Measurements from ENCODE around the gene VPS33B.

Gene VPS33B

DNA sequence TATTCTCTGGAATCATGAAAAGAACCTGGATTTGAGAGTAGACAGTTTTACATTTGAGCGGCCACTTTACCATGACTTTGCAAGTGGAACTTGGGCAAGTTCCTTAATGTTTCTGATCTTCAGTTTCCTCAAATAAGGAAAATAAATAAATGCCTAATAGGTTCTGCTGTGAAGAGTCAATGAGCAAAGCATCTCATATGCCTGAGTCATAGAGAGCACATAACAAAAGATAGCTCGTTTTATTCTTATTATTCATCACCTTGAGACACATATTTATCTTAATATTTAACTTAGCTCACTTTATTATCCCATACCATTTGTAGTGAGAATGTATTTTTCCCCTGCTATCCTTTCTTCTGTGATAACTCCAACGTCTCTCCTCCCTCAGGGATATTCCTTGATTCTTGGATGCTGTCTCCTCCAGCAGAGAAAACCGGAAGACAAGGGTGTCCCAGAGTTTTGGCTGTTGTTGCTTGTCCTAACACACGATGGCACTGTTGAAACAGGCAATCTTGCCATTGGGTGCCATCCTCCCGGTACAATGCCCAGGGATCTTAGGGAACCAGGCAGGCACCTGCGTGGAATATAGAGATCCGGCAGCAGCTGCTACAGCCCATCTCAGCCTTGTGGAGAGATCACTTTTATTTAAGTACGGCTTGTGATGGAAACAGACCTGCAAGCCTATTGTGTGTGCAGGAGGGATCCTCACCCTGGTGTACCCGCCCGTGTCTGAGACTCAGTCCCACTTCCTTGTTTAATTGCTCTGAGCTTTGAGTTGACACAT, 33.3 kb upstream of the VPS33B start (continued):
- TF ChIP-seq ZNF654 (tag by site-specific recombination; IDR thresholded peaks at IDR 0.05; ENCODE audit: low read depth) (peak; percentile 75), ZBTB48 (tag by site-specific recombination; IDR thresholded peaks at IDR 0.05) (peak; percentile 97), ZNF350 (tag by site-specific recombination; IDR thresholded peaks at IDR 0.05) (no peak), ZNF292 (tag by site-specific recombination; IDR thresholded peaks at IDR 0.05; ENCODE audit: borderline replicate concordance, low read depth) (no peak), ZSCAN23 (tag by site-specific recombination; IDR thresholded peaks at IDR 0.05) (no peak), ZNF146 (tag by site-specific recombination; IDR thresholded peaks at IDR 0.05) (no peak), ZNF37A (tag by site-specific recombination; IDR thresholded peaks at IDR 0.05) (no peak), ZNF660 (tag by site-specific recombination; IDR thresholded peaks at IDR 0.05) (0 out of 2 replicates have a peak, but pooled peaks have one; percentile 29), ZNF311 (tag by site-specific recombination; IDR thresholded peaks at IDR 0.05; ENCODE audit: borderline replicate concordance) (no peak), OVOL3 (tag by site-specific recombination; IDR thresholded peaks at IDR 0.05) (no peak), ZNF843 (tag by site-specific recombination; IDR thresholded peaks at IDR 0.05) (no peak), ZBTB17 (tag by site-specific recombination; IDR thresholded peaks at IDR 0.05) (peak; percentile 80), SALL2 (tag by site-specific recombination; IDR thresholded peaks at IDR 0.05; ENCODE audit: borderline replicate concordance) (no peak)
- TF ChIP-seq, protein P1, sequence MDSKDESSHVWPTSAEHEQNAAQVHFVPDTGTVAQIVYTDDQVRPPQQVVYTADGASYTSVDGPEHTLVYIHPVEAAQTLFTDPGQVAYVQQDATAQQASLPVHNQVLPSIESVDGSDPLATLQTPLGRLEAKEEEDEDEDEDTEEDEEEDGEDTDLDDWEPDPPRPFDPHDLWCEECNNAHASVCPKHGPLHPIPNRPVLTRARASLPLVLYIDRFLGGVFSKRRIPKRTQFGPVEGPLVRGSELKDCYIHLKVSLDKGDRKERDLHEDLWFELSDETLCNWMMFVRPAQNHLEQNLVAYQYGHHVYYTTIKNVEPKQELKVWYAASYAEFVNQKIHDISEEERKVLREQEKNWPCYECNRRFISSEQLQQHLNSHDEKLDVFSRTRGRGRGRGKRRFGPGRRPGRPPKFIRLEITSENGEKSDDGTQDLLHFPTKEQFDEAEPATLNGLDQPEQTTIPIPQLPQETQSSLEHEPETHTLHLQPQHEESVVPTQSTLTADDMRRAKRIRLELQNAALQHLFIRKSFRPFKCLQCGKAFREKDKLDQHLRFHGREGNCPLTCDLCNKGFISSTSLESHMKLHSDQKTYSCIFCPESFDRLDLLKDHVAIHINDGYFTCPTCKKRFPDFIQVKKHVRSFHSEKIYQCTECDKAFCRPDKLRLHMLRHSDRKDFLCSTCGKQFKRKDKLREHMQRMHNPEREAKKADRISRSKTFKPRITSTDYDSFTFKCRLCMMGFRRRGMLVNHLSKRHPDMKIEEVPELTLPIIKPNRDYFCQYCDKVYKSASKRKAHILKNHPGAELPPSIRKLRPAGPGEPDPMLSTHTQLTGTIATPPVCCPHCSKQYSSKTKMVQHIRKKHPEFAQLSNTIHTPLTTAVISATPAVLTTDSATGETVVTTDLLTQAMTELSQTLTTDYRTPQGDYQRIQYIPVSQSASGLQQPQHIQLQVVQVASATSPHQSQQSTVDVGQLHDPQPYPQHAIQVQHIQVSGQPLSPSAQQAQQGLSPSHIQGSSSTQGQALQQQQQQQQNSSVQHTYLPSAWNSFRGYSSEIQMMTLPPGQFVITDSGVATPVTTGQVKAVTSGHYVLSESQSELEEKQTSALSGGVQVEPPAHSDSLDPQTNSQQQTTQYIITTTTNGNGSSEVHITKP (tag by site-specific recombination; IDR thresholded peaks at IDR 0.05) = no peak
- TF ChIP-seq, protein P2, sequence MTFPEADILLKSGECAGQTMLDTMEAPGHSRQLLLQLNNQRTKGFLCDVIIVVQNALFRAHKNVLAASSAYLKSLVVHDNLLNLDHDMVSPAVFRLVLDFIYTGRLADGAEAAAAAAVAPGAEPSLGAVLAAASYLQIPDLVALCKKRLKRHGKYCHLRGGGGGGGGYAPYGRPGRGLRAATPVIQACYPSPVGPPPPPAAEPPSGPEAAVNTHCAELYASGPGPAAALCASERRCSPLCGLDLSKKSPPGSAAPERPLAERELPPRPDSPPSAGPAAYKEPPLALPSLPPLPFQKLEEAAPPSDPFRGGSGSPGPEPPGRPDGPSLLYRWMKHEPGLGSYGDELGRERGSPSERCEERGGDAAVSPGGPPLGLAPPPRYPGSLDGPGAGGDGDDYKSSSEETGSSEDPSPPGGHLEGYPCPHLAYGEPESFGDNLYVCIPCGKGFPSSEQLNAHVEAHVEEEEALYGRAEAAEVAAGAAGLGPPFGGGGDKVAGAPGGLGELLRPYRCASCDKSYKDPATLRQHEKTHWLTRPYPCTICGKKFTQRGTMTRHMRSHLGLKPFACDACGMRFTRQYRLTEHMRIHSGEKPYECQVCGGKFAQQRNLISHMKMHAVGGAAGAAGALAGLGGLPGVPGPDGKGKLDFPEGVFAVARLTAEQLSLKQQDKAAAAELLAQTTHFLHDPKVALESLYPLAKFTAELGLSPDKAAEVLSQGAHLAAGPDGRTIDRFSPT (tag by site-specific recombination; IDR thresholded peaks at IDR 0.05) = peak; percentile 62; the same call in 1 of the 2 replicates
- TF ChIP-seq, protein P3, sequence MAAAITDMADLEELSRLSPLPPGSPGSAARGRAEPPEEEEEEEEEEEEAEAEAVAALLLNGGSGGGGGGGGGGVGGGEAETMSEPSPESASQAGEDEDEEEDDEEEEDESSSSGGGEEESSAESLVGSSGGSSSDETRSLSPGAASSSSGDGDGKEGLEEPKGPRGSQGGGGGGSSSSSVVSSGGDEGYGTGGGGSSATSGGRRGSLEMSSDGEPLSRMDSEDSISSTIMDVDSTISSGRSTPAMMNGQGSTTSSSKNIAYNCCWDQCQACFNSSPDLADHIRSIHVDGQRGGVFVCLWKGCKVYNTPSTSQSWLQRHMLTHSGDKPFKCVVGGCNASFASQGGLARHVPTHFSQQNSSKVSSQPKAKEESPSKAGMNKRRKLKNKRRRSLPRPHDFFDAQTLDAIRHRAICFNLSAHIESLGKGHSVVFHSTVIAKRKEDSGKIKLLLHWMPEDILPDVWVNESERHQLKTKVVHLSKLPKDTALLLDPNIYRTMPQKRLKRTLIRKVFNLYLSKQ (tag by site-specific recombination; IDR thresholded peaks at IDR 0.05; ENCODE audit: borderline replicate concordance) = no peak
- TF ChIP-seq, protein P4, sequence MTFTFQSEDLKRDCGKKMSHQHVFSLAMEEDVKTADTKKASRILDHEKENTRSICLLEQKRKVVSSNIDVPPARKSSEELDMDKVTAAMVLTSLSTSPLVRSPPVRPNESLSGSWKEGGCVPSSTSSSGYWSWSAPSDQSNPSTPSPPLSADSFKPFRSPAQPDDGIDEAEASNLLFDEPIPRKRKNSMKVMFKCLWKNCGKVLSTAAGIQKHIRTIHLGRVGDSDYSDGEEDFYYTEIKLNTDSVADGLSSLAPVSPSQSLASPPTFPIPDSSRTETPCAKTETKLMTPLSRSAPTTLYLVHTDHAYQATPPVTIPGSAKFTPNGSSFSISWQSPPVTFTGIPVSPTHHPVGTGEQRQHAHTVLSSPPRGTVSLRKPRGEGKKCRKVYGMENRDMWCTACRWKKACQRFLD (tag by site-specific recombination; IDR thresholded peaks at IDR 0.05) = no peak
- TF ChIP-seq, protein P5, sequence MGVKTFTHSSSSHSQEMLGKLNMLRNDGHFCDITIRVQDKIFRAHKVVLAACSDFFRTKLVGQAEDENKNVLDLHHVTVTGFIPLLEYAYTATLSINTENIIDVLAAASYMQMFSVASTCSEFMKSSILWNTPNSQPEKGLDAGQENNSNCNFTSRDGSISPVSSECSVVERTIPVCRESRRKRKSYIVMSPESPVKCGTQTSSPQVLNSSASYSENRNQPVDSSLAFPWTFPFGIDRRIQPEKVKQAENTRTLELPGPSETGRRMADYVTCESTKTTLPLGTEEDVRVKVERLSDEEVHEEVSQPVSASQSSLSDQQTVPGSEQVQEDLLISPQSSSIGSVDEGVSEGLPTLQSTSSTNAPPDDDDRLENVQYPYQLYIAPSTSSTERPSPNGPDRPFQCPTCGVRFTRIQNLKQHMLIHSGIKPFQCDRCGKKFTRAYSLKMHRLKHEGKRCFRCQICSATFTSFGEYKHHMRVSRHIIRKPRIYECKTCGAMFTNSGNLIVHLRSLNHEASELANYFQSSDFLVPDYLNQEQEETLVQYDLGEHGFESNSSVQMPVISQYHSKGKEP (tag by site-specific recombination; IDR thresholded peaks at IDR 0.05) = no peak
- TF ChIP-seq, protein P6, sequence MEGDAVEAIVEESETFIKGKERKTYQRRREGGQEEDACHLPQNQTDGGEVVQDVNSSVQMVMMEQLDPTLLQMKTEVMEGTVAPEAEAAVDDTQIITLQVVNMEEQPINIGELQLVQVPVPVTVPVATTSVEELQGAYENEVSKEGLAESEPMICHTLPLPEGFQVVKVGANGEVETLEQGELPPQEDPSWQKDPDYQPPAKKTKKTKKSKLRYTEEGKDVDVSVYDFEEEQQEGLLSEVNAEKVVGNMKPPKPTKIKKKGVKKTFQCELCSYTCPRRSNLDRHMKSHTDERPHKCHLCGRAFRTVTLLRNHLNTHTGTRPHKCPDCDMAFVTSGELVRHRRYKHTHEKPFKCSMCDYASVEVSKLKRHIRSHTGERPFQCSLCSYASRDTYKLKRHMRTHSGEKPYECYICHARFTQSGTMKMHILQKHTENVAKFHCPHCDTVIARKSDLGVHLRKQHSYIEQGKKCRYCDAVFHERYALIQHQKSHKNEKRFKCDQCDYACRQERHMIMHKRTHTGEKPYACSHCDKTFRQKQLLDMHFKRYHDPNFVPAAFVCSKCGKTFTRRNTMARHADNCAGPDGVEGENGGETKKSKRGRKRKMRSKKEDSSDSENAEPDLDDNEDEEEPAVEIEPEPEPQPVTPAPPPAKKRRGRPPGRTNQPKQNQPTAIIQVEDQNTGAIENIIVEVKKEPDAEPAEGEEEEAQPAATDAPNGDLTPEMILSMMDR (tag by site-specific recombination; IDR thresholded peaks at IDR 0.05) = peak; percentile 80
- TF ChIP-seq, protein P7, sequence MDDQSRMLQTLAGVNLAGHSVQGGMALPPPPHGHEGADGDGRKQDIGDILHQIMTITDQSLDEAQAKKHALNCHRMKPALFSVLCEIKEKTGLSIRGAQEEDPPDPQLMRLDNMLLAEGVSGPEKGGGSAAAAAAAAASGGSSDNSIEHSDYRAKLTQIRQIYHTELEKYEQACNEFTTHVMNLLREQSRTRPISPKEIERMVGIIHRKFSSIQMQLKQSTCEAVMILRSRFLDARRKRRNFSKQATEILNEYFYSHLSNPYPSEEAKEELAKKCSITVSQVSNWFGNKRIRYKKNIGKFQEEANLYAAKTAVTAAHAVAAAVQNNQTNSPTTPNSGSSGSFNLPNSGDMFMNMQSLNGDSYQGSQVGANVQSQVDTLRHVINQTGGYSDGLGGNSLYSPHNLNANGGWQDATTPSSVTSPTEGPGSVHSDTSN (CRISPR knock-in tag; IDR thresholded peaks at IDR 0.05) = no peak
- TF ChIP-seq, protein P8, sequence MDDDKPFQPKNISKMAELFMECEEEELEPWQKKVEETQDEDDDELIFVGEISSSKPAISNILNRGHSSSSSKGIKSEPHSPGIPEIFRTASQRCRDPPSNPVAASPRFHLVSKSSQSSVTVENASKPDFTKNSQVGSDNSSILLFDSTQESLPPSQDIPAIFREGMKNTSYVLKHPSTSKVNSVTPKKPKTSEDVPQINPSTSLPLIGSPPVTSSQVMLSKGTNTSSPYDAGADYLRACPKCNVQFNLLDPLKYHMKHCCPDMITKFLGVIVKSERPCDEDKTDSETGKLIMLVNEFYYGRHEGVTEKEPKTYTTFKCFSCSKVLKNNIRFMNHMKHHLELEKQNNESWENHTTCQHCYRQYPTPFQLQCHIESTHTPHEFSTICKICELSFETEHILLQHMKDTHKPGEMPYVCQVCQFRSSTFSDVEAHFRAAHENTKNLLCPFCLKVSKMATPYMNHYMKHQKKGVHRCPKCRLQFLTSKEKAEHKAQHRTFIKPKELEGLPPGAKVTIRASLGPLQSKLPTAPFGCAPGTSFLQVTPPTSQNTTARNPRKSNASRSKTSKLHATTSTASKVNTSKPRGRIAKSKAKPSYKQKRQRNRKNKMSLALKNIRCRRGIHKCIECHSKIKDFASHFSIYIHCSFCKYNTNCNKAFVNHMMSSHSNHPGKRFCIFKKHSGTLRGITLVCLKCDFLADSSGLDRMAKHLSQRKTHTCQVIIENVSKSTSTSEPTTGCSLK (tag by site-specific recombination; IDR thresholded peaks at IDR 0.05) = no peak
